ENCODE results near the gene PCSK5.
"Not testable (repeated sequence)": the region's sequence is repeated elsewhere in the genome, so short reads cannot be mapped to it uniquely, and the experiment has no call there.

The PCSK5 gene

DNA sequence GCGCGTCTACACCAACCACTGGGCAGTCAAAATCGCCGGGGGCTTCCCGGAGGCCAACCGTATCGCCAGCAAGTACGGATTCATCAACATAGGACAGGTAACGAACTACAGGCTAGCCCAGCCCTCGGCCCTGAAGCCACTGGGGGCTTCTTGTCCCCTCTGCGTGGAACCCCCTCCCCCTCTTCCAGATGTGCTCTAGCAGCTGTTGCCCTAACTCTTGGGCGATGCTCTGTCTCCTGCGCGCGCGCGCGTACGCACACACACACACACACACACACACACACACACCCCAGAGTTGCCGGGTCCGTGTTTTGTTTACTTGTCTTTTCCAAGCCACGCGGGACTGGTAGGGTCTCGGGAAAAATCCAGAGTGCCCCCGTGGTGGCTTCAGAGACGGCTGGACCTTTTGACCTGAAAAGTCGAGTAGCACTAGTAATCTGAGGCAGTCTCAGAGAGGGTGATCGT lies 836 bp downstream of the PCSK5 start:
- no peak for DNase-seq

DNA sequence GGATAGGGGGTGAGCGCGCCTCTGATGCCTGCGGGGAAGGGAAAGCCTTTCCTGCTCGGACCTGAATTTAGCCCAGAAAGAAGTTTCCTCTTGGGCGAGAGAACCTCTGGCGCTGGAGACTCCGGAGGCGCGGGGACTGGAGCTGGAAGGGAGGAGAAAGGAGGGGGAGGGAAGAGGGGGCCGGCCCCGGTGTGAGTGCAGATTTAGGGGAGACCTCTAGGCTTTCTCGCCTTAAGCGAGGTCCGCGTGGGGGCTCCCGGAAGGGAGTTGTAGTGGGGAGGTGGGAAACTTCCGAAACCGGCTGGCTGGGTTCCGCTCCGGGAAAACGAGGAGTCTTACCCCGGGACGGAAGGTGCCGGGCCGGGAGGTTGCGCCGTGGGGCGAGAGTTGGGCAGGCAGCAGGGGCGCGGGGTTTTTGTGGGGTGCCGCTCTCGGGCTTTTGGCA lies 1.3 kb downstream of the PCSK5 start:
- no peak for DNase-seq

GRCh38 chr9:75892216-75892911 lies 1.9 kb downstream of the PCSK5 start:
- no peak for DNase-seq

DNA sequence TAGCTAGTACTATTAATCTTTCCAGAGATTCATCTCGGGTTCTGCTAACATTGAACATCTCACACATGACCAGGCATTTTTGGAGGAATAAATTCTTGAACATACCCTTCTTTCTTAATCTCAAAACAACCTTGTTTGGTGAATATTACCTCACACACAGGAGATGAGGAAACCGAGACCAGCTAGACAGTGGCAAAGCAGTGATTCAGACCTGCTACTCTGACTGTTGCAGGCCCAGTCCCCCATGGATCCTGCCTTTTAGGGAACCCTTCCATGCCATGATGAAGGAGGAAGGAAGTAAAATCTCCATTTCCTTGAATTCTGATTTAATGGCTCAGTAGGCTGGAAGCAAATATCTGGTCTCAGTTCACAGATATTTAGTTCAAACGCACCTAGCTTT lies 2.6 kb downstream of the PCSK5 start:
- DNase-seq, result no peak

GRCh38 chr9:75894566-75894965 lies 4.1 kb downstream of the PCSK5 start:
- DNase-seq, result no peak

- no peak for DNase-seq
Measured at GRCh38 chr9:75895112-75895511, 4.6 kb downstream of the PCSK5 start.

DNA sequence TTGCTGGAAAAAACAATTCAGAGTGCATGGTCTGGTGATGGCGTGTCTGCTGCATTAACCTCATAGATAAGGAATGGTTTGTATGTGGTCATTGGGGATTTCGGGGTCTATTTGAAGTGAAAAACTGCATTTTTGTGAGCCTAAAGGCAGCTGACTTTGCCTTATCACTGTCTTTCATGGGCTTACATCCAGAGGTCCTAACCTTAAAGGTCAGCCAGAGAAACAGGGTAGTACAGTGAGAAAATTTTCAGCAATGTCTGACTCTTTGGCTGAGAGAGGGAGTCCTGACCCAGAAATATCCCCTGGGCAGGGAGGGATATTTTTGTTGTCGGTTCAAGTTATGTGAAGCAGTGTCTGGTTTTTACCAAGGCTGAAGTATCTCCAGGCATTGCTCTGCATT lies 5.7 kb downstream of the PCSK5 start:
- DNase-seq, result no peak

GRCh38 chr9:75900893-75901524 lies 10.5 kb downstream of the PCSK5 start:
- DNase-seq, result not testable (repeated sequence)

DNA sequence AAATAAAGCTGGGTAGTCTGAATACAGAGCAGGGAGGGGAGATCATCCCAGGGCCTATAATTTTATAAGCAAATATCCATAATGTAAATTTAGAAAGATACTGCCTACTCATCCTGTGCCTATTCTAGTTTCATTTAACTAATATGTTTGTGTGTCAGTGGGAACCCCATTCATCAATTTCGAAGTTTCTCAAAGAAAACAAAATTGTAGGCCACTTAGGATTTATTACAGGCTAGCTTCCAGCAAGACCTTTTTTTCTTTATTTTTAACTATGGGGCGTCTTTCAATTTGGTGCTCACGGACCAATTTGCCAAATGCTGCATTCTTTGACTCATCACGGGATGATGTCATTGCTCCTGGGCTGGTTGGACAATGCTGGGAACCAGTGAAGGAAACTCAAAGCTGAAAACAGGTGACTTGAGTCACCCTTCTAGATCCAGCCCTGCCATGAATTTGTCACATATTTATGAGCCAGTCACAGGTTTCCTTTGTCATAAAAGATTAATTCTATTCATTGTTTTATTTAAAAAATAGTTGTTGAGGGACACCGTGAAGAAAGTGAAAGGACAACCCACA lies 13.4 kb downstream of the PCSK5 start:
- DNase-seq, result no peak

DNA sequence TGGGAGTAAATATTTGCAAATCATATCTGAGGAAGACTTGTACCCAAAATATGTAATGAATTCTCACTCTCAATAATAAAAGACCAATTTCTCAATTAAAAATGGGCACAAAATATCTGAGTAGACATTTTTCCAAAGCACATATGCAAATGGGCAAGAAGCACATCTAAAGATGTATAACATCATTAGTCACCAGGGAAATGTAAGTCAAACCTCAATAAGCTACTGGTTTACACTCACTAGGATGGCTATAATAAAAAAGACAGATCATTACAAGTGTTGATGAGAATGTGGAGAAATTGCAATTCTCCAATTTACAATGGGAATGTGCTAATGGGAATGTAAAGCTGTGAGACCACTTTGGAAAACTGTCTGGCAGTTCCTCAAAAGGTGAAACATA lies 13.9 kb downstream of the PCSK5 start:
- DNase-seq, result no peak

GRCh38 chr9:75906531-75906930 lies 16.1 kb downstream of the PCSK5 start:
- DNase-seq, result no peak

DNA sequence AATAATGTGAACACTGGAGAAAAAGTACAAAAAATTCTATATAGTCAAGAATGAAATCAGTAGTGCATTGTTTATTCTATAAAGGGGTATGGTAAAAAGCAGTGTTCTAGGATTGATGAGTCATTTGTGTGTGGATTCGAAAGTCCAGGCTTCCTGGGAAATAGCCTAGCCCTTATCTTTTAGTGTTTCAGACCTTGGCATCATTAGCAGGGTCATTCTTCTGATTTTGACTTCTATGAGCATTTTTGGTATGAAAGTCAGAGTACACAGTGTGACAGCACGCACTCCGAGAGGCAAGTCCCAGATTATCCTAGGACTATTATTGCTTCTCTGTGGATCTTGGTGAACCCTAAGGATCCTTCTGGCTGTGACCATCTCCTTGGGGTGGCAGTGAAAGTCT lies 16.9 kb downstream of the PCSK5 start:
- DNase-seq, result no peak

DNA sequence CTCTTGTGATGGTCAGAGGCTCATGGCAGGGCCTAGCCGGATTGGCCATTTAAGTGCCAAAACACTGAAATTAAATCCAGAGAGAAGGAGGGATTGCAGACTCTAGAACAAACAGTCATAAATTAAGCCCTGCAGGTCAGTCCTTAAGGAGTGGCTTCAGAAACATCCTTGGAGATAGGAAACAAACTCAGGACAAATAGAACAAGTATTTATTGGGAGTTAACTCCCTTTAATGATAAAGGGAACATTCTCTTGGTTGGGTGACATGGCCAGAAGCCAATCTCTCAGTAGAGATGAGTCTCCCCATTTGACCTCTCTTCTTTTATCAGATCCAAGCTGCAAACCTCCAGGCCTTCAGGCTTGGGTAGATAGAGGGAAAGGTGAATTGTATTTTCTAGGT lies 17.4 kb downstream of the PCSK5 start:
- no peak for DNase-seq

- DNase-seq, result no peak
Measured at GRCh38 chr9:75909776-75910175, 19.3 kb downstream of the PCSK5 start.

DNA sequence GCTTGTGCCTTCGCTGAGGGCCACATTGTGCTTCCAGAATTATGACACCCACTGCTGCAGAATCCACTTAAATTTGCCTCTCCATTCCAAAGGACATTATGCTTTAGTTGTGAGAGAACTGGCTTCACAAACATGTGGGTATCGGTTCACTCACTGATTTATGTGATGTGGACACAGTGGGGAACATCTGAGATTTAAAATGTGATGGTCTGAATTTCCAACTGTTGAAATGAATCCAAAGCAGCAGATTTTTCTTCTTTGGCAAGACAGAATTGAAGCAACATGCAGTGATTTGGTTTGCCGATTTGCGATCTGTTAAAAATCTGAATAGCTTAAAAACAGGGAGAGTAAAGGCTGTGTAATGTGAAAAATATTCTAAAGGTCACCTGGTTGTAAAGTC lies 20.3 kb downstream of the PCSK5 start:
- no peak for DNase-seq

DNA sequence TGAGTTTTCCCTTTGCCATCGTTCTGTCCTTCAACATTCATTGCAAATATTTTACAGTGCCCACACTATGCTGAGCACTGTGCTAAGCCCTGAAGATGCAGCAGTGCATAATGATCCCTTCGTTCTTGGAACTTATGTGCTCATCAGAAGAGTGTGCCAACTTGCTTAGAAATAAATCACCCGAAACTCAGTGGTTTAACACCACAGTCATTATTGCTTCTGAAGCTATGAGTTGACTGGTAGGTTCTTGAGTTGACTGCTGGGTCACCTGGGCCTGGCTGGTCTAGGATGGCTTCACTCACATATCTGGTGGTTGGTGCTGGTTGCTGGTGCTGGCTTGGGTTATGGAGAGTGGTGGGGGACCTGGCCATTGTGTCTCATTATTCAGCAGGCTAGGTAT lies 20.9 kb downstream of the PCSK5 start:
- no peak for DNase-seq

GRCh38 chr9:75912951-75913350 lies 22.5 kb downstream of the PCSK5 start:
- DNase-seq, result no peak

DNA sequence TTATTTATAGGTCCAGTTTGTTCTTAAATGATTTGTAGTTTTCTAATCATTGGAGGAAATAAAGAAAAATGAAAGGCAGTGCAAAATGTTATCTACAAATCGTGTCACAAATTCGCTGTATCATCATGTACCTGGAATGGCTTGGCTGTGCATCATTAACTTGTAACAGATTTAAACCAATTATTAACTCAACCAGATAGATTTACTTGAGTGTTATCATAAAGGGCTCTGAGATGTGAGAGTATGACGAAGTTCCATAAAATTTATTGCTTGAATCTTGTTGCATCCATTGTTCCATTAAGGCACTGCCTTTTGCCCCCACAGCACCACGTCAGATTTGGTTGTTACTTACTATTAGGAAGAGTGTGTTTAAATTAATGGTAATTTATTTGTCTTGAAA lies 23.5 kb downstream of the PCSK5 start:
- no peak for DNase-seq

- DNase-seq, result no peak
Measured at GRCh38 chr9:75914883-75915452, 24.5 kb downstream of the PCSK5 start.

DNA sequence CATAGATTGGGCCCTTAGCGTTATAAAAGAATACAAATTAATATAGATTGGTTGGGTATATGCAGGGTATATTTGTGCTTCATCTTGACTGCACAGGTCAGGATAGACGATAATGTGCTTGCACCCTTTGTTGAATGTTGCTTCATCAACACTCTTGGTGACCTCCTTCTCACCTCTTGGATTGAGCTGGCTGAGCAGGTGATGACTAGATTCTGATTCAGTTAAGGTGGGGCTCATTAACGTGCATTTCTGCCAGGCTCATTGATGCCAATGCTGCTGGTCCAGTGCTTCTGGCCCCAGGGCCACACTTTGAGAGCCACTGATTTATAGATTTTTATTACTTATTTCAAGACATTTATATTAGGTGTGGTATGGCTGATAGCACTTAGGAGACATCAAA lies 27.7 kb downstream of the PCSK5 start:
- no peak for DNase-seq

- no peak for DNase-seq
Measured at GRCh38 chr9:75918909-75919308, 28.4 kb downstream of the PCSK5 start.

- no peak for DNase-seq
Measured at GRCh38 chr9:75921391-75922127, 31.1 kb downstream of the PCSK5 start.

GRCh38 chr9:75926385-75926784 lies 35.9 kb downstream of the PCSK5 start:
- DNase-seq, result no peak

Measured in NCI-H1930 (cell line).